Endothelial cell of umbilical vein (primary cell): ENCODE results near the gene RAP1GDS1. TPM values are rescaled to one million over a fixed set of nuclear protein-coding genes. Genes with fewer than 3 reads are reported as not detected.

Source experiments
- BruUV-seq: library from RNA; stranded (reverse); fragments of 400-500 nt; replicated peaks from 2 replicates; lab custom pipeline; 2021; lab: Mats Ljungman, UMichigan
- CTCF ChIA-PET: fragments of 300-600, 350-600 bp; sonication (Branson Sonifier 250); formaldehyde crosslinking; loops from one replicate; lab custom pipeline; 2021; ENCODE audit warnings: antibody characterized with exemption, inconsistent platforms; lab: Charles Lee
- POLR2A ChIA-PET: fragments of 300-600, 350-600 bp; sonication (Branson Sonifier 250); formaldehyde crosslinking; loops from one replicate; lab custom pipeline; 2021; ENCODE audit warnings: antibody characterized with exemption, inconsistent platforms; lab: Charles Lee
- DNase-seq: peaks from one replicate; pipeline ENCODE4 v3.0.0-alpha.2; 2011; ENCODE audit warnings: low read depth, low spot score
- FAIRE-seq: peaks from 2 replicates; lab custom pipeline; 2011; peaks lifted over from hg19 to GRCh38; lab: Jason Lieb, UNC
- H2AFZ ChIP-seq: 2 replicates; pipeline ENCODE4 v1.6.0; 2012; ENCODE audit warnings: low read depth, low read length, control low read depth, inconsistent platforms
- H3K27ac ChIP-seq: 2 replicates; pipeline ENCODE4 v1.5.1; 2011; ENCODE audit warnings: low read depth, mild to moderate bottlenecking, control low read depth, low read length, moderate library complexity; ENCODE audit not compliant: insufficient read depth
- H3K27me3 ChIP-seq, 2 experiments: 2 replicates each; pipeline versions ENCODE4 v1.6.0 to v1.6.1; 2011; ENCODE audit warnings: low read length in 2 of 2, mixed read lengths in 1 of 2; ENCODE audit not compliant: control insufficient read depth in 2 of 2, insufficient read depth in 2 of 2
- H3K36me3 ChIP-seq, 2 experiments: 2 replicates in 1 of 2; 3 replicates in 1 of 2; pipeline ENCODE4 v1.5.1; 2011; ENCODE audit warnings: low read length in 2 of 2, mild to moderate bottlenecking in 1 of 2, moderate library complexity in 1 of 2; ENCODE audit not compliant: control insufficient read depth in 2 of 2, insufficient read depth in 2 of 2; ENCODE audit errors: extremely low read depth in 1 of 2
- H3K4me1 ChIP-seq: 3 replicates; pipeline ENCODE4 v1.5.1; 2011; ENCODE audit warnings: mild to moderate bottlenecking, low read length; ENCODE audit not compliant: control insufficient read depth, insufficient read depth; ENCODE audit errors: extremely low read depth
- H3K4me2 ChIP-seq: 2 replicates; pipeline ENCODE4 v1.6.1; 2011; ENCODE audit warnings: low read length, control low read depth, mixed read lengths; ENCODE audit not compliant: insufficient read depth
- H3K4me3 ChIP-seq, 3 experiments: fragments of 200-600 bp in 1 of 3; sonication (generic), shearing (Covaris generic) in 1 of 3; replicated peaks in 1 of 3; 2 replicates each; pipeline ENCODE4 v1.5.1; 2011 to 2016; ENCODE audit warnings: control low read depth in 3 of 3, low read length in 3 of 3, mild to moderate bottlenecking in 2 of 3, inconsistent platforms in 1 of 3, low read depth in 1 of 3, moderate library complexity in 1 of 3; ENCODE audit not compliant: insufficient read depth in 1 of 3
- H3K79me2 ChIP-seq: 2 replicates; pipeline ENCODE4 v1.6.0; 2012; ENCODE audit warnings: low read length, inconsistent platforms; ENCODE audit not compliant: control insufficient read depth, insufficient read depth
- H3K9ac ChIP-seq: replicated peaks from 2 replicates; pipeline ENCODE3; 2011; ENCODE audit warnings: low read length, control low read depth; ENCODE audit not compliant: insufficient read depth; ENCODE audit errors: extremely low read depth
- H3K9me1 ChIP-seq: replicated peaks from 3 replicates; pipeline ENCODE4 v1.6.0; 2011; ENCODE audit warnings: mild to moderate bottlenecking, low read length; ENCODE audit not compliant: control insufficient read depth, insufficient read depth; ENCODE audit errors: extremely low read depth
- H3K9me3 ChIP-seq: replicated peaks from 2 replicates; pipeline ENCODE4 v1.5.1; 2012; ENCODE audit warnings: low read length, inconsistent platforms; ENCODE audit not compliant: control insufficient read depth, insufficient read depth
- H4K20me1 ChIP-seq: replicated peaks from 2 replicates; pipeline ENCODE3; 2011; ENCODE audit warnings: mild to moderate bottlenecking, low read length; ENCODE audit not compliant: control insufficient read depth, insufficient read depth; ENCODE audit errors: extremely low read depth
- GATA2 ChIP-seq: IDR thresholded peaks from 2 replicates; pipeline ENCODE4 v1.7.0; 2011; ENCODE audit warnings: low read depth, mild to moderate bottlenecking, moderate library complexity, mixed read lengths, low read length; ENCODE audit not compliant: insufficient read length, insufficient read depth
- JUN ChIP-seq: IDR thresholded peaks from 2 replicates; pipeline ENCODE4 v1.6.1; 2011; ENCODE audit warnings: borderline replicate concordance, low read depth; ENCODE audit not compliant: insufficient read length, insufficient read depth
- MYC ChIP-seq: IDR thresholded peaks from one replicate; pipeline ENCODE4 v1.6.1; 2011; ENCODE audit warnings: mild to moderate bottlenecking, low read depth, low read length
- POLR2A ChIP-seq: IDR thresholded peaks from 2 replicates; pipeline ENCODE4 v1.6.1; 2012; ENCODE audit warnings: low read depth, mild to moderate bottlenecking, control low read depth, low read length
- POLR2AphosphoS5 ChIP-seq: IDR thresholded peaks from 2 replicates; pipeline ENCODE4 v1.6.1; 2012; ENCODE audit warnings: low read depth, mild to moderate bottlenecking, control low read depth, low read length, moderate library complexity; ENCODE audit not compliant: insufficient read depth
- dilution Hi-C: fragments of 300-500 bp; cut with MboI; formaldehyde crosslinking; loops from one replicate; pipeline ENCODE4 v1.15.0; 2019; ENCODE audit warnings: low sequenced_read_pairs; ENCODE audit not compliant: extremely low pct_ligation_motif_present
- intact Hi-C: fragments of 100-400 bp; cut with micrococcal nuclease; formaldehyde crosslinking; loops from one replicate; pipeline ENCODE4 v1.10.0; 2022
- polyA plus RNA-seq, 4 experiments: library from polyadenylated mRNA; depleted of rRNA in 3 of 4; stranded (reverse) in 3 of 4; unstranded in 1 of 4; fragments of >200 nt; gene quantifications; 2 replicates each; pipeline versions ENCODE4 v1.2.1 to v1.2.3, GENCODE V29; 2011 to 2012; ENCODE audit warnings: missing spikeins in 1 of 4
- total RNA-seq: library from RNA; stranded (reverse); gene quantifications from 2 replicates; pipeline ENCODE4 v1.2.3, GENCODE V29; 2021
- TF ChIP-seq, protein P1 (sequence below): IDR thresholded peaks from 2 replicates; pipeline ENCODE4 v1.6.1; 2011; ENCODE audit not compliant: insufficient read depth, insufficient read length

Gene RAP1GDS1
- total and polyA plus RNA-seq, 2 donors (not counting 3 experiments of a cell fraction or from before 2014, with no cell fraction given), result 17.6 to 52.8 TPM

DNA sequence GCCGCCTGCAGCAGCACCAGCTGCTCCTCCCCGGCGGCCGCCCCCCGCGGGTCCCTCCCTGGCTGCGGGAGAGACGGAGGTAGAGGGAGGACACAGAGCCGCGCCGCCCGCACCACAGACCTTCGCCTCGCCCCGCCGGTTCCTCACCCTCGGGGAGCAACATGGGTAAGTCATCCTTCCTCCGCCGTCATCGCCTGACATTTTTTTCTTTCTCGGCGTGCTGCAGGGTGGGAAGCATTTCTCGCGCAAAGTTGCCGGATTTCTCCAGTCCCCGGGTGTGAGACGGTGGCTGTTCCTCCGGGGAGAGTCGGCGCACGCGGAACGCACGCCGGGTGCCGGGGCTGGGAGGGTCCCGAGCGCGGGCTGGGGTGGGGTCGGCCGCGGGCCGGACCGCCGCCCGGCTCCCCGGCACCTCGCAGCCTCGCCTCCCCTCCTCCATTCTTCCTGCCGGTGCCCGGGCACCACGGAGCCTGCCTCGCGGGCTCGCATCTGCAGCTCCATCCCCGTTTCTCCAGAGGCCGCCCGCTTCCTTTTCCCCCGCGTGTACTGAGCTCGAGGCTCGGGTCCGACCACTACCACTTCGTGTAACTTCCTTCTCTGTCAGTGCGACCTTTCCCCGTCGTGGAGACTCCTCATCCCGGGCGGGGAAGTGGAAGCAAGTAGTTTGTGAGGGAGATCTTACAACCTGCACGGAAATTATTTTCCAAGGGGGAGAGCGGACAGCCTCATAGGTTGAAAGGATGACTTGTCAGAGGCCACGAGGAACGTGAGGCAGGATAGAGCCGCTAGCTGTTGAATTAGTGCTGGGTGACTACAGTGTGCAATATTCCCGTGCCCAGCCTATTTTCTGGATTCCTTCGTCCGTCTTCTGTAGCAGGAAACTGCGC lies 464 bp downstream of the RAP1GDS1 start:
- peaks cover 22% of the 10 kb centered on the region for H3K4me1 ChIP-seq
- FAIRE-seq, result peak; percentile 76
- H3K4me2 ChIP-seq, result peak overlapping the region; percentile 94
- peak overlapping the region; percentile 44 for H3K27ac ChIP-seq
- dilution Hi-C loops (no loop called here), intact Hi-C loops (loop anchor here (2.0 to 5.0 kb wide), 9 partner anchors 91 to 1301 kb away; partner anchors contain the start of genes ADH5, EIF4E, METAP1 and STPG2)
- ChIA-PET POLR2A (interaction anchor here (1.6 kb wide), 1 partner anchor 9 kb away, joined by 3 read pairs; no protein-coding TSS in a partner anchor), CTCF (interaction anchor here (0.8 to 2.4 kb wide), 10 partner anchors 11 to 733 kb away, joined by 3 to 11 read pairs (median 3); partner anchors contain the start of gene METAP1)
- peak overlapping the region; percentile 64 for H3K9ac ChIP-seq
- H3K4me3 ChIP-seq, result peak overlapping the region; percentile 38 to 80 (median 74)
- peak overlapping the region; percentile 53 for H2AFZ ChIP-seq
- no peaks in the 10 kb centered on the region for H3K36me3 ChIP-seq
- H4K20me1 ChIP-seq, result peaks cover 2% of the 10 kb centered on the region
- H3K27me3 ChIP-seq, result no peaks in the 10 kb centered on the region
- BruUV-seq, result no TSS peak
- peaks cover 53% of the 10 kb centered on the region for H3K79me2 ChIP-seq
- TF ChIP-seq POLR2AphosphoS5 (peak; percentile 12), MYC (no peak), JUN (no peak), POLR2A (peak; percentile 37), GATA2 (no peak)
- TF ChIP-seq, protein P1, sequence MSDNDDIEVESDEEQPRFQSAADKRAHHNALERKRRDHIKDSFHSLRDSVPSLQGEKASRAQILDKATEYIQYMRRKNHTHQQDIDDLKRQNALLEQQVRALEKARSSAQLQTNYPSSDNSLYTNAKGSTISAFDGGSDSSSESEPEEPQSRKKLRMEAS, result peak; percentile 9
- H3K9me3 ChIP-seq, result no peaks in the 10 kb centered on the region
- H3K9me1 ChIP-seq, result no peaks in the 10 kb centered on the region
- DNase-seq, result peak; percentile 73
